GM12878 (cell line): Measurements from ENCODE around the gene HSPA1A. TPM values are rescaled to one million over a fixed set of nuclear protein-coding genes. Genes with fewer than 3 reads are reported as not detected.

Source experiments
- ATAC-seq: fragments of 200-7000 bp; cut with Tn5 transposase; 3 replicates; pipeline ENCODE4 v1.9.1; 2020; ENCODE audit warnings: mild to moderate bottlenecking, moderate library complexity
- BruUV-seq: library from RNA; stranded (reverse); fragments of 400-500 nt; replicated peaks from 2 replicates; lab custom pipeline; 2021; lab: Mats Ljungman, UMichigan
- CTCF ChIA-PET: fragments of 300-600 bp; sonication (Branson Sonifier 250); formaldehyde crosslinking; extraction: SDS; loops from one replicate; lab custom pipeline; 2021; ENCODE audit warnings: inconsistent platforms; lab: Yijun Ruan, JAX
- POLR2A ChIA-PET: fragments of 350-600 bp; formaldehyde crosslinking; extraction: SDS; loops from one replicate; lab custom pipeline; 2021; ENCODE audit warnings: inconsistent platforms; lab: Charles Lee
- RAD21 ChIA-PET: fragments of 300-600 bp; sonication (Branson Sonifier 250); formaldehyde crosslinking; loops from one replicate; lab custom pipeline; 2023; ENCODE audit warnings: antibody characterized with exemption; ENCODE audit not compliant: unreplicated experiment; lab: Charles Lee
- SMC1A ChIA-PET: fragments of 300-600 bp; sonication (Branson Sonifier 250); formaldehyde crosslinking; loops from one replicate; lab custom pipeline; 2023; ENCODE audit not compliant: unreplicated experiment, uncharacterized antibody; lab: Charles Lee
- DNase-seq: peaks from one replicate; pipeline ENCODE4 v3.0.0-alpha.2; 2011; ENCODE audit warnings: low read depth, low spot score
- FAIRE-seq: peaks from 3 replicates; lab custom pipeline; 2011; peaks lifted over from hg19 to GRCh38; lab: Jason Lieb, UNC
- H2AFZ ChIP-seq: 2 replicates; pipeline ENCODE4 v1.6.0; 2011; ENCODE audit warnings: low read depth, low read length, control low read depth; ENCODE audit not compliant: control insufficient read depth
- H3K27ac ChIP-seq: 2 replicates; pipeline ENCODE4 v1.5.1; 2011; ENCODE audit warnings: control low read depth; ENCODE audit not compliant: control insufficient read depth, insufficient read depth
- H3K27me3 ChIP-seq, 2 experiments: replicated peaks in 1 of 2; 2 replicates each; pipeline versions ENCODE4 v1.6.0 to v1.6.1; 2011; ENCODE audit warnings: low read length in 1 of 2; ENCODE audit not compliant: control insufficient read depth in 2 of 2, insufficient read depth in 2 of 2
- H3K36me3 ChIP-seq, 2 experiments: 2 replicates each; pipeline ENCODE4 v1.5.1; 2011; ENCODE audit warnings: low read length in 1 of 2; ENCODE audit not compliant: control insufficient read depth in 2 of 2, insufficient read depth in 2 of 2
- H3K4me1 ChIP-seq: 2 replicates; pipeline ENCODE4 v1.6.1; 2011; ENCODE audit warnings: mild to moderate bottlenecking, low read length, moderate library complexity, mixed read lengths; ENCODE audit not compliant: control insufficient read depth, insufficient read depth
- H3K4me2 ChIP-seq: 2 replicates; pipeline ENCODE4 v1.6.0; 2011; ENCODE audit warnings: control low read depth; ENCODE audit not compliant: control insufficient read depth, insufficient read depth
- H3K4me3 ChIP-seq: fragments of 200-600 bp; sonication (generic); 2 replicates; pipeline ENCODE4 v1.5.1; 2016
- H3K79me2 ChIP-seq: 2 replicates; pipeline ENCODE4 v1.6.0; 2011; ENCODE audit warnings: low read length; ENCODE audit not compliant: control insufficient read depth, insufficient read depth
- H3K9ac ChIP-seq: 2 replicates; pipeline ENCODE4 v1.8.0; 2011; ENCODE audit warnings: low read length, control low read depth, mixed read lengths; ENCODE audit not compliant: control insufficient read depth, insufficient read depth
- H3K9me3 ChIP-seq: replicated peaks from 3 replicates; pipeline ENCODE4 v1.5.1; 2011; ENCODE audit warnings: mild to moderate bottlenecking, low read length; ENCODE audit not compliant: control insufficient read depth, insufficient read depth
- H4K20me1 ChIP-seq: 2 replicates; pipeline ENCODE4 v1.6.0; 2011; ENCODE audit not compliant: control insufficient read depth, insufficient read depth
- BHLHE40 ChIP-seq, 2 experiments: fragments of 450-650 bp in 1 of 2; IDR thresholded peaks; 2 replicates each; pipeline ENCODE4 v1.6.1; 2011 to 2017; ENCODE audit warnings: low read depth in 2 of 2, borderline replicate concordance in 1 of 2, improper control_type of control experiment in 1 of 2, low read length in 1 of 2, mild to moderate bottlenecking in 1 of 2
- E2F4 ChIP-seq: IDR thresholded peaks from 2 replicates; pipeline ENCODE4 v1.6.1; 2012; ENCODE audit warnings: low read depth, low read length, improper control_type of control experiment
- ELK1 ChIP-seq: IDR thresholded peaks from 2 replicates; pipeline ENCODE4 v1.6.1; 2012; ENCODE audit warnings: low read depth, low read length, improper control_type of control experiment
- HCFC1 ChIP-seq: fragments of 150-350 bp; IDR thresholded peaks from 2 replicates; pipeline ENCODE4 v1.6.1; 2014; ENCODE audit warnings: low read length
- NFXL1 ChIP-seq: fragments of 450-650 bp; IDR thresholded peaks from 2 replicates; pipeline ENCODE4 v1.6.1; 2017; ENCODE audit warnings: antibody characterized with exemption, mild to moderate bottlenecking, borderline replicate concordance
- POLR2AphosphoS5 ChIP-seq: IDR thresholded peaks from 2 replicates; pipeline ENCODE4 v1.6.1; 2011; ENCODE audit warnings: mild to moderate bottlenecking, low read length, inconsistent platforms
- RAD21 ChIP-seq: IDR thresholded peaks from 2 replicates; pipeline ENCODE4 v1.6.1; 2011; ENCODE audit warnings: mild to moderate bottlenecking, low read depth, low read length, moderate library complexity; ENCODE audit not compliant: insufficient read depth
- SMC3 ChIP-seq: IDR thresholded peaks from 2 replicates; pipeline ENCODE4 v1.6.1; 2011; ENCODE audit warnings: low read length, improper control_type of control experiment, borderline replicate concordance
- ZBTB4 ChIP-seq: fragments of 450-650 bp; formaldehyde crosslinking; IDR thresholded peaks from 2 replicates; pipeline ENCODE4 v1.4.0; 2022; ENCODE audit warnings: mild to moderate bottlenecking, moderate library complexity
- WGBS: methylation state at CpG from one replicate; pipeline ENCODE4 v1.1.6; 2016; ENCODE audit warnings: low lambda C conversion rate; ENCODE audit not compliant: insufficient replicate concordance, insufficient coverage; ENCODE audit errors: missing lambda C conversion rate; 5-methylcytosine and 5-hydroxymethylcytosine counted together
- in situ Hi-C: fragments of 300-500 bp; cut with MboI; formaldehyde crosslinking; loops from 9 replicates; pipeline ENCODE4 v1.14.3; 2018; ENCODE audit warnings: mixed read lengths
- intact Hi-C: fragments of 100-400 bp; cut with micrococcal nuclease; formaldehyde crosslinking; loops from one replicate; pipeline ENCODE4 v1.14.2; 2022; ENCODE audit not compliant: unreplicated experiment
- polyA plus RNA-seq, 11 experiments: library from polyadenylated mRNA; depleted of rRNA in 4 of 11; unstranded in 6 of 11; stranded (reverse) in 5 of 11; fragments of >200 nt; fragmentation: Nextera tagmentation in 4 of 11; fragmentation: Illumina TruSeq in 1 of 11; extraction: Ambion mirVana in 4 of 11; extraction: Trizol in 1 of 11; gene quantifications; 1 replicate in 1 of 11; 2 replicates in 10 of 11; pipeline versions ENCODE4 v1.2.1 to v1.2.3, GENCODE V29; 2011 to 2016; ENCODE audit warnings: inconsistent platforms in 2 of 11, missing spikeins in 2 of 11, low read depth in 1 of 11
- total RNA-seq, 4 experiments: library from RNA; depleted of rRNA in 3 of 4; stranded (reverse); fragments of >200 nt in 3 of 4; fragmentation: Illumina TruSeq in 1 of 4; extraction: Trizol in 1 of 4; gene quantifications; 2 replicates each; pipeline versions ENCODE4 v1.2.1 to v1.2.3, GENCODE V29; 2013 to 2021

HSPA1A gene
- total and polyA plus RNA-seq, 10 of the 15 experiments (the other 5 are each of a cell fraction or from before 2014, with no cell fraction given), result 0.29 to 51.8 (median 17.5) TPM

- Histone ChIP-seq H3K4me3 (no peak overlapping the region), H2AFZ (no peak overlapping the region), H3K27ac (no peak overlapping the region), H4K20me1 (no peaks in the 10 kb centered on the region)
- DNase-seq, result no peak
- CTCF ChIA-PET, result interaction anchor here (0.7 kb wide), 1 partner anchor 191 kb away, joined by 4 read pairs; no protein-coding TSS in a partner anchor
- TF ChIP-seq ELK1 (no peak), SMC3 (no peak), BHLHE40 (IDR thresholded peaks at IDR 0.05; ENCODE audit: borderline replicate concordance in 1 of 2, low read depth in 2 of 2, low read length in 1 of 2) (no peak), HCFC1 (no peak)
- TF ChIP-seq, all 136 proteins: peak for 0
- Histone ChIP-seq H3K9me3 (no peaks in the 10 kb centered on the region), H3K4me2 (no peak overlapping the region), H3K9ac (no peak overlapping the region), H3K79me2 (no peaks in the 10 kb centered on the region), H3K4me1 (no peaks in the 10 kb centered on the region), H3K27me3 (no peaks in the 10 kb centered on the region), H3K36me3 (no peaks in the 10 kb centered on the region; a peak in 1 of 4 replicates)
- ChIA-PET RAD21 (no interaction called here), POLR2A (no interaction called here), SMC1A (no interaction called here)
- no peak for FAIRE-seq
- no peak for ATAC-seq
- BruUV-seq, result no TSS peak
- 82% methylated on average over 8 of the region's 9 CpGs for WGBS
- in situ Hi-C loops, result no loop called here
- intact Hi-C loops, result no loop called here
Measured at GRCh38 chr6:31765559-31765909, 49.8 kb upstream of the HSPA1A start.

GRCh38 chr6:31765910-31766794, 49.2 kb upstream of the HSPA1A start:
- H3K9me3 ChIP-seq, result no peaks in the 10 kb centered on the region
- FAIRE-seq, result no peak
- H2AFZ ChIP-seq, result no peak overlapping the region
- no peak for DNase-seq
- ChIA-PET CTCF (interaction anchor here (0.8 kb wide), 1 partner anchor 56 kb away, joined by 3 read pairs; no protein-coding TSS in a partner anchor), POLR2A (no interaction called here), RAD21 (no interaction called here), SMC1A (interaction anchor here (1.6 kb wide), 1 partner anchor 29 kb away, joined by 3 read pairs; no protein-coding TSS in a partner anchor)
- 93% methylated on average over 39 of the region's 42 CpGs for WGBS
- no TSS peak for BruUV-seq
- H3K27me3 ChIP-seq, result no peaks in the 10 kb centered on the region
- ATAC-seq, result no peak
- intact Hi-C loops, result no loop called here
- no peaks in the 10 kb centered on the region for H3K36me3 ChIP-seq
- H3K4me2 ChIP-seq, result no peak overlapping the region
- no peaks in the 10 kb centered on the region for H3K79me2 ChIP-seq
- in situ Hi-C loops, result no loop called here
- H3K9ac ChIP-seq, result no peak overlapping the region
- H3K4me1 ChIP-seq, result no peaks in the 10 kb centered on the region
- H3K4me3 ChIP-seq, result no peak overlapping the region
- no peak overlapping the region for H3K27ac ChIP-seq
- no peaks in the 10 kb centered on the region for H4K20me1 ChIP-seq
- TF ChIP-seq E2F4, result no peak
- TF ChIP-seq ZBTB4, result no peak
- TF ChIP-seq RAD21, result no peak
- no peak for TF ChIP-seq POLR2AphosphoS5
- TF ChIP-seq NFXL1, result no peak
